T-helper 1 cell treated with Interleukin-12 subunit alpha and Interleukin-12 subunit beta and Interleukin-4 antibody, amounts not matched to agents 30 μg/mL and 1 μg/mL, for 36 hours (primary cell): Measurements from ENCODE around the gene HGF.
"Not testable (repeated sequence)": the region's sequence is repeated elsewhere in the genome, so short reads cannot be mapped to it uniquely, and the experiment has no call there.

ENCODE experiments used
- H3K27ac Mint-ChIP-seq: one replicate; pipeline ENCODE4 v1.8.0; 2021; ENCODE audit warnings: mild to moderate bottlenecking, mixed read lengths
- H3K27me3 Mint-ChIP-seq: one replicate; pipeline ENCODE4 v1.8.0; 2021; ENCODE audit warnings: low read depth, mixed read lengths
- H3K36me3 Mint-ChIP-seq: one replicate; pipeline ENCODE4 v1.8.0; 2021; ENCODE audit warnings: low read depth, mixed read lengths
- H3K4me1 Mint-ChIP-seq: one replicate; pipeline ENCODE4 v1.8.0; 2021; ENCODE audit warnings: low read depth, mixed read lengths
- H3K4me3 Mint-ChIP-seq: one replicate; pipeline ENCODE4 v1.8.0; 2021; ENCODE audit warnings: mild to moderate bottlenecking, moderate library complexity, mixed read lengths
- H3K9me3 Mint-ChIP-seq: one replicate; pipeline ENCODE4 v1.8.0; 2021; ENCODE audit warnings: mixed read lengths

HGF gene

GRCh38 chr7:81754918-81755696, 14.7 kb downstream of the HGF start:
- Mint-ChIP-seq H3K27me3 (no peaks in the 10 kb centered on the region), H3K4me1 (no peaks in the 10 kb centered on the region), H3K9me3 (no peaks in the 10 kb centered on the region), H3K4me3 (no peak overlapping the region), H3K36me3 (no peaks in the 10 kb centered on the region), H3K27ac (no peak overlapping the region)

DNA sequence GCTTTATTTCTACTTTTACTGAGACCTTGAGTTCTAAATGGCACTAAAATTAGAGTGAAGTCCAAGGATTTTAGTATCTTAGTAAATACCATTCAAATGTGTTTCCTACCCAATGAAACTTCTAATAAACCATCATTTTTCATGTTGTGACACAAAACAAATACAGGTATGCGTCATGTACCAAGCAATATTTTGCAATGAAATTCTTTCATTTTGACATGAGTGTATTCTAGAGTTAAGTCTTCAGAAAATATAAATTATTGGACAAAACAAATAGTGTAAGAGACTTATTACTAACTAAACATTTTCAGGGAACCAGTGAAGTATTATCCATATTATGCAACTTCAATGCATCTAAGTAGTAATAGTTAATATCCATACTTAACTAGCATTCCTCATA, 16.5 kb downstream of the HGF start:
- Mint-ChIP-seq H3K4me3 (no peak overlapping the region), H3K4me1 (no peaks in the 10 kb centered on the region), H3K9me3 (no peaks in the 10 kb centered on the region), H3K36me3 (no peaks in the 10 kb centered on the region), H3K27me3 (no peaks in the 10 kb centered on the region), H3K27ac (no peak overlapping the region)

- H3K4me3 Mint-ChIP-seq: no peak overlapping the region
- H3K4me1 Mint-ChIP-seq: no peaks in the 10 kb centered on the region
- H3K27me3 Mint-ChIP-seq: no peaks in the 10 kb centered on the region
- no peaks in the 10 kb centered on the region for H3K9me3 Mint-ChIP-seq
- no peak overlapping the region for H3K27ac Mint-ChIP-seq
- no peaks in the 10 kb centered on the region for H3K36me3 Mint-ChIP-seq
Observed at GRCh38 chr7:81752318-81752714, 17.5 kb downstream of the HGF start.

- no peaks in the 10 kb centered on the region for H3K4me1 Mint-ChIP-seq
- H3K4me3 Mint-ChIP-seq: no peak overlapping the region
- no peaks in the 10 kb centered on the region for H3K36me3 Mint-ChIP-seq
- H3K9me3 Mint-ChIP-seq: no peaks in the 10 kb centered on the region
- no peak overlapping the region for H3K27ac Mint-ChIP-seq
- H3K27me3 Mint-ChIP-seq: no peaks in the 10 kb centered on the region
Observed at GRCh38 chr7:81751619-81752317, 18.1 kb downstream of the HGF start.

DNA sequence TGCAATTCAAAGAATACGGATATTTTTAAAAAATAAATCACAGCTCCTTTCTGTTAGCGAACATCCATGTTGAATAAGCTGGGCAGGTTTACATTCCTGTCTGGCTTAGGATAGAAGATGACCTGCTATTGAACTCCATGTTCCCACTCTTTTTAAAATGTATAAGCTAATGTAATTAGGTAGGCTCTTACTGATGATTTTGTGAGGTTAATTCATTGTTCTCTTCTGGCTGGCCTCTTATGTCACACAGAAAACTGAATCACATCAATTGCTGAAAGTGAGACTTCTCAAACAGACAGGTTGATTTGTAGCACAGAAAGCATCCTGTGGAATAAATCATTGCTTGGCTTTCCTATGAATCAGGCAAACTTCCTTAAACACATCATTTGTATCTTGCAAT, 24.2 kb downstream of the HGF start:
- Mint-ChIP-seq H3K4me3 (no peak overlapping the region), H3K27ac (no peak overlapping the region), H3K36me3 (no peaks in the 10 kb centered on the region), H3K9me3 (no peaks in the 10 kb centered on the region), H3K27me3 (no peaks in the 10 kb centered on the region), H3K4me1 (no peaks in the 10 kb centered on the region)

DNA sequence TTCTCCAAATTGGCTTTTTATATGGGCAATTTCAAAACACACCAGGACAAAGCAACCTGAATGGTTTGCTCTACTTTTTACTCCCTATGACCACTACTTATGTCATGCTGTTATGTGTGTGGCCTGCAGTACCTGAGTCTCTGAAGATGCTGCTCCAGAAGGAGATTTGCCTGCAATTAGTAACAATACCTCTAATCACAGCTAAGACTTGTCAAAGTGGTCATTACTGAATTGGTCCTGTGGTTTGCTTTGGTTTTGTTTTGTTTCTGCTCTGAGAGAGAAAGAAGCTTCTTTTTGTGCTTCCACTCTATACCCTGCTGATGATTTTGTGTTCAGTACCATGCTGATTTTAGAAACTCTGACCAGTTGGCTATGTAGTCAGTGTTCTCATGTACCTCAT, 25.5 kb downstream of the HGF start:
- Mint-ChIP-seq H3K4me1 (no peaks in the 10 kb centered on the region), H3K4me3 (no peak overlapping the region), H3K9me3 (no peaks in the 10 kb centered on the region), H3K27ac (no peak overlapping the region), H3K27me3 (no peaks in the 10 kb centered on the region), H3K36me3 (no peaks in the 10 kb centered on the region)

GRCh38 chr7:81743665-81744064, 26.2 kb downstream of the HGF start:
- H3K27ac Mint-ChIP-seq: no peak overlapping the region
- no peak overlapping the region for H3K4me3 Mint-ChIP-seq
- H3K9me3 Mint-ChIP-seq: no peaks in the 10 kb centered on the region

DNA sequence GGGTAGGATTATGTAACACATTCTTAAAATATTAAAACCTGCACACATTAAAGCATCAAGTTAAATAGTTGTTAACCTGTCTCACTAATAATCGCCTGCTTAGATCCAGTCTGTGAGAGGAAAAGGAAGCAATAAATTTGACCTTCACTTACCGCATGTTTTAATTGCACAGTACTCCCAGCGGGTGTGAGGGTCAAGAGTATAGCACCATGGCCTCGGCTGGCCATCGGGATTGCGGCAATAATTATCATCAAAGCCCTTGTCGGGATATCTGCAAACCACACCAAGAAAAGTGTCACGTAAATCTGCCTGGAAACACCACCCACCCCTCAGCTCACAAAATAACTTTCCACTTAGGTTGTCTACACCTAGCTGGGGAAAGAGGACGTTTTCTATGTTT, 26.6 kb downstream of the HGF start:
- Mint-ChIP-seq H3K36me3 (no peaks in the 10 kb centered on the region), H3K4me3 (no peak overlapping the region), H3K27me3 (no peaks in the 10 kb centered on the region), H3K4me1 (no peaks in the 10 kb centered on the region), H3K27ac (no peak overlapping the region), H3K9me3 (no peaks in the 10 kb centered on the region)

More at GRCh38 chr7:81743665-81744064, 26.2 kb downstream of the HGF start:
- Mint-ChIP-seq H3K36me3 (no peaks in the 10 kb centered on the region), H3K4me1 (no peaks in the 10 kb centered on the region), H3K27me3 (no peaks in the 10 kb centered on the region)

DNA sequence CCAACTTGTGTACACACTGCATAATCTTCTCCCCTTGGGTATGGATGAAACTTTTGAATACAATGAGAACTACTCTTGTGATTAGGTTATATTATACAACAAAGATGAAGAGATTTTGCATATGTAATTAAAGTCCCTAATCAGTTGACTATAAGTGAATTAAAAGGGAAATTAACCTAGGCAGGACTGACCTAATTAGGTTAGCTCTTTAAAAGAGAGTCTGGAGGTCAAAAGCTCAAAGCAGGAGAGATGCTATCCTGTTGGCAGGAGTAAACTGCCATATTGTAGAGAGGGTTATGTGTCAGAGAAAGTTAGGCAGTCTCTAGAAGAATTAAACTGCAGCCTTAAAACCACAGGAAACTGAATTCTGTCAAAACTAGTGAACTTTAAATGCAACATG, 29.4 kb downstream of the HGF start:
- Mint-ChIP-seq H3K9me3 (no peaks in the 10 kb centered on the region), H3K27ac (no peak overlapping the region), H3K4me3 (no peak overlapping the region), H3K27me3 (no peaks in the 10 kb centered on the region), H3K4me1 (no peaks in the 10 kb centered on the region), H3K36me3 (no peaks in the 10 kb centered on the region)

GRCh38 chr7:81736091-81736490, 33.8 kb downstream of the HGF start:
- Mint-ChIP-seq H3K27me3 (no peaks in the 10 kb centered on the region), H3K4me1 (no peaks in the 10 kb centered on the region), H3K9me3 (no peaks in the 10 kb centered on the region), H3K4me3 (no peak overlapping the region), H3K36me3 (no peaks in the 10 kb centered on the region), H3K27ac (no peak overlapping the region)

DNA sequence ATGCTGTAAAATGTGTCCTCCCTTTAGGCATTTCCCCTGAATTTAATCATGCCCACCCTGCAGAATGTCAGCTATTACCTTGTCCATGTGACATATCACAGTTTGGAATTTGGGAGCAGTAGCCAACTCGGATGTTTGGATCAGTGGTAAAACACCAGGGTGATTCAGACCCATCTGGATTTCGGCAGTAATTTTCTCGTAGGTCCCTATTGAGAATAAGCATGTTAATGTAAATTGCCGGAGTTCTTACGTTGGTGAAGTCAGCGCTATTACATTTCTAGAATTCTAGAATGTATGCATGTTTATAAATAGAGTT, 44.1 kb downstream of the HGF start:
- no peak overlapping the region for H3K27ac Mint-ChIP-seq
- H3K27me3 Mint-ChIP-seq: no peaks in the 10 kb centered on the region
- no peak overlapping the region for H3K4me3 Mint-ChIP-seq
- H3K9me3 Mint-ChIP-seq: no peaks in the 10 kb centered on the region
- no peaks in the 10 kb centered on the region for H3K36me3 Mint-ChIP-seq
- no peaks in the 10 kb centered on the region for H3K4me1 Mint-ChIP-seq

DNA sequence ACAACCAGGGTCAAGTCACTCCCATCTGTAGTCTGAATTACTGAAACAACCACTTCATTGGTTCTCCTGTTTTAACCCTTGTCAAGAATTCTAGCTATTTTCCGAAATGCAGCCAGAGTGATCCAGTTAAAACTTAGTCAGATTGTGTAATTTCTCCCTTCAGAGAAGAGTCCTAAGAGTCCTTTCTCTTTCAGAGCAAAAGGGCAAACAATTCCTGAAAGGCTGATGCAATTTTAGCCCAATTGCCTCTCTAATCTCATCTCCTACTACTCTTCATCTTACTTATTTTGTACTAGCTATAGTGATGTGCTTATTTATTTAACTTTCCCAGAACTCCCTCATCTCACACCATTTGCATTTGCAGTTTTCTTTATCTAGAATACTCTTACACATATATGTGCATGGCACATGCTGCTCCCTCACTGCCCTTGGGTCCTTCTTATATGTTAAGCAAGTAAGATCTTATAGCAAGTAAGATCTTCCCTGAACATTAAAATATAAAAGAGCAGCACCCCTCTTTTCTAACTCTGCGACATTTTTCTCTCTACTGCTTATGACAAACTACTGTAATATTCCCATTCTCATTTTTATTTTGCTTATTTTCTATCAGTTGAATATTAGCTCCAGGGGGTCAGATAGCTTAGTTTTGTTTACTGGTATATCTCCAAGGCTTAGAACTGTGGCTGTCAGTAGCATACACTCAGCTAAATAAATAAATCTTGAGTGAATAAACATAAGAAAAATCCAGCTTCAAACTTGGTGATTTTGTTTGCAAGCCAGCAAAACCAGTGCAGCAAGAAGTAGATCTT, 44.6 kb downstream of the HGF start:
- no peaks in the 10 kb centered on the region for H3K27me3 Mint-ChIP-seq
- H3K9me3 Mint-ChIP-seq: no peaks in the 10 kb centered on the region
- no peak overlapping the region for H3K27ac Mint-ChIP-seq
- no peaks in the 10 kb centered on the region for H3K4me1 Mint-ChIP-seq
- H3K36me3 Mint-ChIP-seq: no peaks in the 10 kb centered on the region
- no peak overlapping the region for H3K4me3 Mint-ChIP-seq

GRCh38 chr7:81722250-81722649, 47.6 kb downstream of the HGF start:
- not testable (repeated sequence) for H3K4me3 Mint-ChIP-seq, H3K9me3 Mint-ChIP-seq, H3K27ac Mint-ChIP-seq, H3K36me3 Mint-ChIP-seq, H3K27me3 Mint-ChIP-seq, H3K4me1 Mint-ChIP-seq

- no peaks in the 10 kb centered on the region for H3K27me3 Mint-ChIP-seq
- no peaks in the 10 kb centered on the region for H3K9me3 Mint-ChIP-seq
- H3K4me1 Mint-ChIP-seq: no peaks in the 10 kb centered on the region
- H3K36me3 Mint-ChIP-seq: no peaks in the 10 kb centered on the region
- no peak overlapping the region for H3K27ac Mint-ChIP-seq
- H3K4me3 Mint-ChIP-seq: no peak overlapping the region
Observed at GRCh38 chr7:81721437-81721836, 48.4 kb downstream of the HGF start.

GRCh38 chr7:81719865-81720264, 50.0 kb downstream of the HGF start:
- Mint-ChIP-seq H3K27me3 (no peaks in the 10 kb centered on the region), H3K4me3 (no peak overlapping the region), H3K4me1 (no peaks in the 10 kb centered on the region), H3K9me3 (no peaks in the 10 kb centered on the region), H3K27ac (no peak overlapping the region), H3K36me3 (no peaks in the 10 kb centered on the region)
